Epithelial cell of proximal tubule (primary cell): Measurements from ENCODE around the gene LIX1. TPM values are rescaled to one million over a fixed set of nuclear protein-coding genes. Genes with fewer than 3 reads are reported as not detected.
"Not testable (repeated sequence)": the region's sequence is repeated elsewhere in the genome, so short reads cannot be mapped to it uniquely, and the experiment has no call there.

Source experiments
- DNase-seq: peaks from one replicate; pipeline ENCODE4 v3.0.0-alpha.2; 2011; ENCODE audit warnings: low read depth
- H3K4me3 ChIP-seq: 2 replicates; pipeline ENCODE4 v1.5.1; 2011; ENCODE audit warnings: low read depth, mild to moderate bottlenecking, low read length
- total RNA-seq: library from RNA; depleted of rRNA; stranded (reverse); fragments of >200 nt; gene quantifications from 2 replicates; pipeline ENCODE4 v1.2.3, GENCODE V29; 2015
- TF ChIP-seq, protein P1 (sequence below): conservative IDR thresholded peaks from 2 replicates; pipeline ENCODE4 v1.5.1; 2012; ENCODE audit warnings: low read depth, mild to moderate bottlenecking, low read length

LIX1 gene
- total RNA-seq, 1 donor from 2014 or later = 0.12 TPM

DNA sequence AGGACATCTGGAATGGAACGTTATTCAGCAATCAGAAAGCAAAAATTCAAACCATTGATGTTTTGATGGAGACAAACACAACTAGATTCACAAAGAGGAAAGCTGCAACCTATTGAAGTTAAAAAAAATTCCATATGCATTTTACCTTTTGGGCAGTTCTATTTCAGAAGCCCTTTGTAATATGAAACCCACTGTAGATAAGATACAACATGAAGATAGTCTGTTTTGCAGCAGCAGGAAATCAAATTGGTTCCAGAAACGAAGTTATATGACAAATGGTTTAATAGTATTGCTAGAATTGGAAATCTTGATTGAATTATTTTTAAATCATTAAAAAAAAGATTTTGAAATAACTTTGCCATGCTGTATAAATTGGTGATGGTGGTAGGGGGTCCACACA, 872 bp downstream of the LIX1 start:
- DNase-seq = no peak
- TF ChIP-seq, protein P1, sequence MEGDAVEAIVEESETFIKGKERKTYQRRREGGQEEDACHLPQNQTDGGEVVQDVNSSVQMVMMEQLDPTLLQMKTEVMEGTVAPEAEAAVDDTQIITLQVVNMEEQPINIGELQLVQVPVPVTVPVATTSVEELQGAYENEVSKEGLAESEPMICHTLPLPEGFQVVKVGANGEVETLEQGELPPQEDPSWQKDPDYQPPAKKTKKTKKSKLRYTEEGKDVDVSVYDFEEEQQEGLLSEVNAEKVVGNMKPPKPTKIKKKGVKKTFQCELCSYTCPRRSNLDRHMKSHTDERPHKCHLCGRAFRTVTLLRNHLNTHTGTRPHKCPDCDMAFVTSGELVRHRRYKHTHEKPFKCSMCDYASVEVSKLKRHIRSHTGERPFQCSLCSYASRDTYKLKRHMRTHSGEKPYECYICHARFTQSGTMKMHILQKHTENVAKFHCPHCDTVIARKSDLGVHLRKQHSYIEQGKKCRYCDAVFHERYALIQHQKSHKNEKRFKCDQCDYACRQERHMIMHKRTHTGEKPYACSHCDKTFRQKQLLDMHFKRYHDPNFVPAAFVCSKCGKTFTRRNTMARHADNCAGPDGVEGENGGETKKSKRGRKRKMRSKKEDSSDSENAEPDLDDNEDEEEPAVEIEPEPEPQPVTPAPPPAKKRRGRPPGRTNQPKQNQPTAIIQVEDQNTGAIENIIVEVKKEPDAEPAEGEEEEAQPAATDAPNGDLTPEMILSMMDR = no peak

DNA sequence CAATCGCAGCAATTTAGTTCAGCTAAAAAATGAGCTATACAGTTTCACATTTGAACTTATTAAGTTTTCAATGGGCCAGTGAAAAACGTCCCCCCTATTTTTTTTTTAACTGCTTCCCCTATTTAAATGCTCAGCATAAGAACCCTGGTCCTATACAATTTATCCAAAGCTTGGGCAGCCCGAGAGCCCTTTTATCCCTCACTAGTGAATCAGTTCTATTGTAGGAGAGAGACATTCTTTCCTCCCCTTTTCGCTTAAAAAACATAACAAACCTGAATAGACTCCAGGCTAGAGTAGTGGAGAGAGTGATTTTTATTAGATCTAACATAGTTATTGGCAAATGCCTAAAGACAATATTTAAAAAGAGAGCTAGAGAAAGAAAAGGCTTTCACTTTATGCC, 1.4 kb downstream of the LIX1 start:
- TF ChIP-seq, protein P1 = no peak
- no peak for DNase-seq
- H3K4me3 ChIP-seq = no peak overlapping the region

More for the DNA sequence above, 872 bp downstream of the LIX1 start:
- no peak overlapping the region for H3K4me3 ChIP-seq

DNA sequence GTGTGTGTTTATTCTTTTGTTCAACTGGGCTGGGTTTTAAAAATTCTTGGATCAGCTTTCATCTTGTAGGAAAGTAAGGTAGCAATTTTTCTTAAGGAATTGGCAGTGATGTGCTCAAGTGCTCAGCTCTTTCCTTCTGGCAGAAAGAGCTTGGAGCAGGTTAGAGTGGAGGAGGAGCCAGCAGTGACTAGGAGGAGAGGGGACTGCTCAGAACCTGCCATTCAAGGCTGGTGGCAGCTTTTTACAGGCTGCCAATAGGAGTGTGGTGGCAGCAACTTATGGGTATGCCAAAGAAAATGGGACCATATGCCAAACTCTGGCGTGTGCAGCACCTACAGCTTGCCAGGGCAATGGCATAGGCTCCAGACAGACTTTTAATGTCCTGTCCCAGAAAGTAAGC, 2.2 kb downstream of the LIX1 start:
- not testable (repeated sequence) for H3K4me3 ChIP-seq, DNase-seq

DNA sequence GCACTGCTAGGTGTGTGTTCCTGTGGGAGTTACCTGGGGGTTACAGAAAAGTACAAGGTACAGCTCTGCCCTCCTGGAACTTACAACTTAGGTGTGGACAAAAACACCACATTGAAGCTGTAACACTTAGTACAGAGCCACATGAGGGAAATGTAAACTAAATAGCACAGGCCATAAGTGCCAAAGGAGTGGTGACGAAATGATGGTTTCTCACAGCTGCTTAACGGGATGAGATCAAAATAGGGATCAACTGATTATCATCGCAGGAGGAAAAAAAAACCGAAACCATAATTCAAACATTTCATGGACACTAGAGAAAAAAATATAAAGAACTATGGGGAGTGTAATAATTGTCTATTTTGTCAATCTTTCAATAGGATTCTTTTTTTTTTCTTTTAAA, 5.9 kb downstream of the LIX1 start:
- no peak for DNase-seq
- TF ChIP-seq, protein P1 = no peak
- H3K4me3 ChIP-seq = no peak overlapping the region

DNA sequence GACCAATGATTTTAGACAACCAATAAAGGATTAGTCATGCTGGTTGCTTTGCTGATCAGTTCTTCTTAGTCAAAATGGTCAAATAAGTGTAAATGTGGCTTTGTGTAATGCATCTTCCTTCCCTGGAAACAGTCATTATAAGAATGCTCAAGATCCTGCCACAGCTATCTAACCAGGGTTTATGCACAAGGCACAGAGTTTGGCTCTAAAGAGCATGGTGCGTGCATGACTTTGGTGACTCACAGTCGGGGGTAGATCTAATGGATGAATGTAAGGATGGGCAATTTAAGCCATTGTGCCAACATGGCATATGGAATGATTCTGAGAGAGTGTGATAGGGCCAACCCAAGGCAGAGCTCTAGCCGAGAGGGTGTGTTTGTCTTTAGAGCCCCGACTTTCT, 6.5 kb downstream of the LIX1 start:
- no peak overlapping the region for H3K4me3 ChIP-seq
- TF ChIP-seq, protein P1 = no peak
- DNase-seq = no peak

DNA sequence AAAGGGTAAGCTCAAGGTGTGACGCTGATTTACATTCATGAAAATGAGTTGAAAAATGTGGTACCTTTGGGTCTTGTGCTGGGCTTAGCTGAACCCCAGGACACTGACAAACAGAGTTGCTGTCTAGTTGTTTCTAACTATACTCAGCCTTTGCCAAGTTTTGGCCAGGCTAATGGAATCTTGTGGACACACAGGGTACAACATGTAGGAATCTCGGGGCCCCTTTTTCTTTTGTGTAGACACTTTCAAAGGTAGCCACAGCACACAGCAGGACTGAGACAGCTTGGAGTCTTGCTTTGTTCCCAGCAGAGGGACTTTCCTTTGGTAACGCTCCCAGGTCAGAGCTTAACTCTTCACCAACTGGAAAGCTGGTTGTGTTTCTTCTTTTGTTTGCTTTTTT, 7.8 kb downstream of the LIX1 start:
- TF ChIP-seq, protein P1 = no peak
- no peak for DNase-seq
- no peak overlapping the region for H3K4me3 ChIP-seq

DNA sequence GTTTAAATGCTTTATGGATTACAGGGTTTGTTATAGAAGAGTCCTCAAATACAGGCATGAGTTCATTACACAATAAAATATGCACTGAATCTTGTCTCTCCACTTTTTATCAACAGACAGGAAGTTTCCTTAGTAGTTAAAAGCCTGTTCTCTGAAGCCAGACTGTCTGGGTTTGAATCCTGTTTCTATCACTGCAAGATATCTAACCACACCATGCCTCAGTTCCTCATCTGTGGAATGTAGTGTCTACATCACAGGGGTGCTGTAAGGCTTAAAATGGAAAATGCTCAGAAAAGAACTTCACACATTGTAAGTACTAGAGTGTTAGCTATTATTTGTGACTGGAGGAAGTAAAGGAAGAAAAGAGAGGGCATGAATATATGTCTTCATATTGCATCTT, 9.3 kb downstream of the LIX1 start:
- no peak overlapping the region for H3K4me3 ChIP-seq
- DNase-seq = no peak
- TF ChIP-seq, protein P1 = no peak

DNA sequence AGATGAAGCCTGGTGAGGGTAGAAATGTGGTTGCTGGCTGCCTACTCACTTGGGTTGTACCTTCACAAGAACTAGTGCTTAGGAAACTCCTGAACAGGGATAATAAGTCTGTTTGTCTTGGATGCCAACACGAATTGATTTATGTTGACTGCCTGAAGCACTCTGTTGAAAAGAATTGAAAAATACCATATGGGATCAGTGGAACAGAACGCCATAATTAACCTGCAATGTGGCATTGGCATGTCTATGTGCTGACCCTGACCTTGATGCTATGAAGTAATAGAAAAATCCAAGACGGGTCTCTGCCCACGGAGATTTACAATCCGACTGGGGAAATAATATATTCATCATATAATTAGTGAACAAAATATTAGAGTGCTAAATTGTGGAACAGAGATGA, 10.5 kb downstream of the LIX1 start:
- no peak overlapping the region for H3K4me3 ChIP-seq
- TF ChIP-seq, protein P1 = no peak
- DNase-seq = no peak
